ENCODE results near the gene MAL.

- TF ChIP-seq, protein P1, sequence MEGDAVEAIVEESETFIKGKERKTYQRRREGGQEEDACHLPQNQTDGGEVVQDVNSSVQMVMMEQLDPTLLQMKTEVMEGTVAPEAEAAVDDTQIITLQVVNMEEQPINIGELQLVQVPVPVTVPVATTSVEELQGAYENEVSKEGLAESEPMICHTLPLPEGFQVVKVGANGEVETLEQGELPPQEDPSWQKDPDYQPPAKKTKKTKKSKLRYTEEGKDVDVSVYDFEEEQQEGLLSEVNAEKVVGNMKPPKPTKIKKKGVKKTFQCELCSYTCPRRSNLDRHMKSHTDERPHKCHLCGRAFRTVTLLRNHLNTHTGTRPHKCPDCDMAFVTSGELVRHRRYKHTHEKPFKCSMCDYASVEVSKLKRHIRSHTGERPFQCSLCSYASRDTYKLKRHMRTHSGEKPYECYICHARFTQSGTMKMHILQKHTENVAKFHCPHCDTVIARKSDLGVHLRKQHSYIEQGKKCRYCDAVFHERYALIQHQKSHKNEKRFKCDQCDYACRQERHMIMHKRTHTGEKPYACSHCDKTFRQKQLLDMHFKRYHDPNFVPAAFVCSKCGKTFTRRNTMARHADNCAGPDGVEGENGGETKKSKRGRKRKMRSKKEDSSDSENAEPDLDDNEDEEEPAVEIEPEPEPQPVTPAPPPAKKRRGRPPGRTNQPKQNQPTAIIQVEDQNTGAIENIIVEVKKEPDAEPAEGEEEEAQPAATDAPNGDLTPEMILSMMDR (IDR thresholded peaks at IDR 0.05; ENCODE audit: control extremely low read depth in 1 of 3, insufficient read depth in 1 of 3, low read depth in 1 of 3, low read length in 3 of 3) = no peak
- no peak for TF ChIP-seq POLR2AphosphoS5 (IDR thresholded peaks at IDR 0.05; ENCODE audit: low read depth, low read length)
- TF ChIP-seq RAD21 (IDR thresholded peaks at IDR 0.05 in 1 of 2, conservative IDR thresholded peaks at IDR 0.05 in 1 of 2; ENCODE audit: low read depth in 2 of 2, low read length in 2 of 2) = no peak
- TF ChIP-seq, protein P2, sequence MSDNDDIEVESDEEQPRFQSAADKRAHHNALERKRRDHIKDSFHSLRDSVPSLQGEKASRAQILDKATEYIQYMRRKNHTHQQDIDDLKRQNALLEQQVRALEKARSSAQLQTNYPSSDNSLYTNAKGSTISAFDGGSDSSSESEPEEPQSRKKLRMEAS (IDR thresholded peaks at IDR 0.05) = no peak
- TF ChIP-seq TAF1 (IDR thresholded peaks at IDR 0.05; ENCODE audit: low read depth, low read length) = no peak
- TF ChIP-seq CBX5 (IDR thresholded peaks at IDR 0.05; ENCODE audit: low read depth, low read length) = no peak
- TF ChIP-seq, protein P3, sequence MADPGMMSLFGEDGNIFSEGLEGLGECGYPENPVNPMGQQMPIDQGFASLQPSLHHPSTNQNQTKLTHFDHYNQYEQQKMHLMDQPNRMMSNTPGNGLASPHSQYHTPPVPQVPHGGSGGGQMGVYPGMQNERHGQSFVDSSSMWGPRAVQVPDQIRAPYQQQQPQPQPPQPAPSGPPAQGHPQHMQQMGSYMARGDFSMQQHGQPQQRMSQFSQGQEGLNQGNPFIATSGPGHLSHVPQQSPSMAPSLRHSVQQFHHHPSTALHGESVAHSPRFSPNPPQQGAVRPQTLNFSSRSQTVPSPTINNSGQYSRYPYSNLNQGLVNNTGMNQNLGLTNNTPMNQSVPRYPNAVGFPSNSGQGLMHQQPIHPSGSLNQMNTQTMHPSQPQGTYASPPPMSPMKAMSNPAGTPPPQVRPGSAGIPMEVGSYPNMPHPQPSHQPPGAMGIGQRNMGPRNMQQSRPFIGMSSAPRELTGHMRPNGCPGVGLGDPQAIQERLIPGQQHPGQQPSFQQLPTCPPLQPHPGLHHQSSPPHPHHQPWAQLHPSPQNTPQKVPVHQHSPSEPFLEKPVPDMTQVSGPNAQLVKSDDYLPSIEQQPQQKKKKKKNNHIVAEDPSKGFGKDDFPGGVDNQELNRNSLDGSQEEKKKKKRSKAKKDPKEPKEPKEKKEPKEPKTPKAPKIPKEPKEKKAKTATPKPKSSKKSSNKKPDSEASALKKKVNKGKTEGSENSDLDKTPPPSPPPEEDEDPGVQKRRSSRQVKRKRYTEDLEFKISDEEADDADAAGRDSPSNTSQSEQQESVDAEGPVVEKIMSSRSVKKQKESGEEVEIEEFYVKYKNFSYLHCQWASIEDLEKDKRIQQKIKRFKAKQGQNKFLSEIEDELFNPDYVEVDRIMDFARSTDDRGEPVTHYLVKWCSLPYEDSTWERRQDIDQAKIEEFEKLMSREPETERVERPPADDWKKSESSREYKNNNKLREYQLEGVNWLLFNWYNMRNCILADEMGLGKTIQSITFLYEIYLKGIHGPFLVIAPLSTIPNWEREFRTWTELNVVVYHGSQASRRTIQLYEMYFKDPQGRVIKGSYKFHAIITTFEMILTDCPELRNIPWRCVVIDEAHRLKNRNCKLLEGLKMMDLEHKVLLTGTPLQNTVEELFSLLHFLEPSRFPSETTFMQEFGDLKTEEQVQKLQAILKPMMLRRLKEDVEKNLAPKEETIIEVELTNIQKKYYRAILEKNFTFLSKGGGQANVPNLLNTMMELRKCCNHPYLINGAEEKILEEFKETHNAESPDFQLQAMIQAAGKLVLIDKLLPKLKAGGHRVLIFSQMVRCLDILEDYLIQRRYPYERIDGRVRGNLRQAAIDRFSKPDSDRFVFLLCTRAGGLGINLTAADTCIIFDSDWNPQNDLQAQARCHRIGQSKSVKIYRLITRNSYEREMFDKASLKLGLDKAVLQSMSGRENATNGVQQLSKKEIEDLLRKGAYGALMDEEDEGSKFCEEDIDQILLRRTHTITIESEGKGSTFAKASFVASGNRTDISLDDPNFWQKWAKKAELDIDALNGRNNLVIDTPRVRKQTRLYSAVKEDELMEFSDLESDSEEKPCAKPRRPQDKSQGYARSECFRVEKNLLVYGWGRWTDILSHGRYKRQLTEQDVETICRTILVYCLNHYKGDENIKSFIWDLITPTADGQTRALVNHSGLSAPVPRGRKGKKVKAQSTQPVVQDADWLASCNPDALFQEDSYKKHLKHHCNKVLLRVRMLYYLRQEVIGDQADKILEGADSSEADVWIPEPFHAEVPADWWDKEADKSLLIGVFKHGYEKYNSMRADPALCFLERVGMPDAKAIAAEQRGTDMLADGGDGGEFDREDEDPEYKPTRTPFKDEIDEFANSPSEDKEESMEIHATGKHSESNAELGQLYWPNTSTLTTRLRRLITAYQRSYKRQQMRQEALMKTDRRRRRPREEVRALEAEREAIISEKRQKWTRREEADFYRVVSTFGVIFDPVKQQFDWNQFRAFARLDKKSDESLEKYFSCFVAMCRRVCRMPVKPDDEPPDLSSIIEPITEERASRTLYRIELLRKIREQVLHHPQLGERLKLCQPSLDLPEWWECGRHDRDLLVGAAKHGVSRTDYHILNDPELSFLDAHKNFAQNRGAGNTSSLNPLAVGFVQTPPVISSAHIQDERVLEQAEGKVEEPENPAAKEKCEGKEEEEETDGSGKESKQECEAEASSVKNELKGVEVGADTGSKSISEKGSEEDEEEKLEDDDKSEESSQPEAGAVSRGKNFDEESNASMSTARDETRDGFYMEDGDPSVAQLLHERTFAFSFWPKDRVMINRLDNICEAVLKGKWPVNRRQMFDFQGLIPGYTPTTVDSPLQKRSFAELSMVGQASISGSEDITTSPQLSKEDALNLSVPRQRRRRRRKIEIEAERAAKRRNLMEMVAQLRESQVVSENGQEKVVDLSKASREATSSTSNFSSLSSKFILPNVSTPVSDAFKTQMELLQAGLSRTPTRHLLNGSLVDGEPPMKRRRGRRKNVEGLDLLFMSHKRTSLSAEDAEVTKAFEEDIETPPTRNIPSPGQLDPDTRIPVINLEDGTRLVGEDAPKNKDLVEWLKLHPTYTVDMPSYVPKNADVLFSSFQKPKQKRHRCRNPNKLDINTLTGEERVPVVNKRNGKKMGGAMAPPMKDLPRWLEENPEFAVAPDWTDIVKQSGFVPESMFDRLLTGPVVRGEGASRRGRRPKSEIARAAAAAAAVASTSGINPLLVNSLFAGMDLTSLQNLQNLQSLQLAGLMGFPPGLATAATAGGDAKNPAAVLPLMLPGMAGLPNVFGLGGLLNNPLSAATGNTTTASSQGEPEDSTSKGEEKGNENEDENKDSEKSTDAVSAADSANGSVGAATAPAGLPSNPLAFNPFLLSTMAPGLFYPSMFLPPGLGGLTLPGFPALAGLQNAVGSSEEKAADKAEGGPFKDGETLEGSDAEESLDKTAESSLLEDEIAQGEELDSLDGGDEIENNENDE (IDR thresholded peaks at IDR 0.05; ENCODE audit: insufficient replicate concordance, low read length) = no peak
- TF ChIP-seq TEAD4 (IDR thresholded peaks at IDR 0.05; ENCODE audit: low read depth, low read length) = no peak
- TF ChIP-seq SIRT6 (IDR thresholded peaks at IDR 0.05; ENCODE audit: low read length) = no peak
- TF ChIP-seq SRF (IDR thresholded peaks at IDR 0.05; ENCODE audit: low read depth, low read length) = no peak
Observed at GRCh38 chr2:95036596-95037383, 11.3 kb downstream of the MAL start.

Measured in H1 (cell line).